CD14-positive monocyte (primary cell): ENCODE measurements around the gene TMEM135. TPM values are rescaled to one million over a fixed set of nuclear protein-coding genes. Genes with fewer than 3 reads are reported as not detected.

ENCODE experiments used
- DNase-seq, 3 donors: peaks; one replicate each; pipeline ENCODE4 v3.0.0-alpha.2; 2011 to 2022
- H2AFZ ChIP-seq: 2 replicates; pipeline ENCODE4 v1.6.0; 2012; ENCODE audit warnings: mild to moderate bottlenecking, low read depth, low read length, inconsistent platforms; ENCODE audit not compliant: insufficient read depth, poor library complexity, severe bottlenecking
- H3K27ac ChIP-seq, 2 donors: 1 replicate in 1 of 2; 2 replicates in 1 of 2; pipeline ENCODE4 v1.5.1; 2012 to 2013; ENCODE audit warnings: low read length in 2 of 2, control low read depth in 1 of 2, inconsistent platforms in 1 of 2, low read depth in 1 of 2, mild to moderate bottlenecking in 1 of 2
- H3K27me3 ChIP-seq, 2 donors: one replicate each; pipeline versions ENCODE4 v1.6.0 to v1.6.1; 2011 to 2013; ENCODE audit warnings: low read length in 2 of 2; ENCODE audit not compliant: control insufficient read depth in 2 of 2, insufficient read depth in 2 of 2
- H3K36me3 ChIP-seq, 2 donors: replicated peaks in 1 of 2; 1 replicate in 1 of 2; 2 replicates in 1 of 2; pipeline versions ENCODE4 v1.5.1 to v1.6.1; 2012 to 2013; ENCODE audit warnings: low read length in 2 of 2, control low read depth in 1 of 2, inconsistent platforms in 1 of 2, mild to moderate bottlenecking in 1 of 2; ENCODE audit not compliant: insufficient read depth in 2 of 2, control insufficient read depth in 1 of 2
- H3K4me1 ChIP-seq, 2 donors: 1 replicate in 1 of 2; 2 replicates in 1 of 2; pipeline versions ENCODE4 v1.5.1 to v1.6.1; 2012 to 2013; ENCODE audit warnings: low read length in 2 of 2, control low read depth in 1 of 2, inconsistent platforms in 1 of 2, mild to moderate bottlenecking in 1 of 2, moderate library complexity in 1 of 2; ENCODE audit not compliant: insufficient read depth in 2 of 2, control insufficient read depth in 1 of 2
- H3K4me2 ChIP-seq: replicated peaks from 2 replicates; pipeline ENCODE3; 2012; ENCODE audit warnings: low read length, moderate library complexity, mild to moderate bottlenecking; ENCODE audit not compliant: poor library complexity, severe bottlenecking; ENCODE audit errors: extremely low read depth
- H3K4me3 ChIP-seq, 3 experiments: fragments of 200-600 bp in 1 of 3; sonication (generic) in 1 of 3; replicated peaks in 1 of 3; 1 replicate in 2 of 3; 2 replicates in 1 of 3; pipeline ENCODE4 v1.5.1; 2011 to 2013; ENCODE audit warnings: low read length in 3 of 3, mild to moderate bottlenecking in 3 of 3, control low read depth in 2 of 3, low read depth in 2 of 3, inconsistent platforms in 1 of 3, moderate library complexity in 1 of 3
- H3K79me2 ChIP-seq: 2 replicates; pipeline ENCODE4 v1.6.0; 2012; ENCODE audit warnings: mild to moderate bottlenecking, control low read depth, inconsistent platforms, low read length, moderate library complexity; ENCODE audit not compliant: insufficient read depth
- H3K9ac ChIP-seq: 2 replicates; pipeline ENCODE4 v1.6.0; 2017; ENCODE audit warnings: low read length, mild to moderate bottlenecking; ENCODE audit not compliant: insufficient read depth, poor library complexity, severe bottlenecking
- H3K9me3 ChIP-seq, 2 donors: replicated peaks in 1 of 2; 1 replicate in 1 of 2; 2 replicates in 1 of 2; pipeline versions ENCODE4 v1.5.1 to v1.6.1; 2012 to 2013; ENCODE audit warnings: low read length in 2 of 2, control low read depth in 1 of 2; ENCODE audit not compliant: control insufficient read depth in 1 of 2, insufficient read depth in 1 of 2
- H4K20me1 ChIP-seq: 2 replicates; pipeline ENCODE4 v1.6.0; 2012; ENCODE audit warnings: mild to moderate bottlenecking, low read length, control low read depth, moderate library complexity; ENCODE audit not compliant: insufficient read depth
- H3K27ac Mint-ChIP-seq, 7 donors: one replicate each; pipeline ENCODE4 v1.8.0; 2020; ENCODE audit warnings: mild to moderate bottlenecking in 7 of 7, mixed read lengths in 7 of 7, moderate library complexity in 6 of 7, inconsistent platforms in 2 of 7
- H3K27me3 Mint-ChIP-seq, 3 donors: one replicate each; pipeline ENCODE4 v1.8.0; 2021 to 2022; ENCODE audit warnings: low read depth in 3 of 3, mild to moderate bottlenecking in 3 of 3, mixed read lengths in 3 of 3, moderate library complexity in 3 of 3, inconsistent platforms in 1 of 3
- H3K36me3 Mint-ChIP-seq, 2 donors: one replicate each; pipeline ENCODE4 v1.8.0; 2020; ENCODE audit warnings: mixed read lengths in 2 of 2, inconsistent platforms in 1 of 2, mild to moderate bottlenecking in 1 of 2
- H3K4me1 Mint-ChIP-seq: one replicate; pipeline ENCODE4 v1.8.0; 2020; ENCODE audit warnings: mild to moderate bottlenecking, mixed read lengths
- H3K4me3 Mint-ChIP-seq, 2 donors: one replicate each; pipeline ENCODE4 v1.8.0; 2020; ENCODE audit warnings: mild to moderate bottlenecking in 2 of 2, mixed read lengths in 2 of 2, moderate library complexity in 1 of 2
- H3K9me3 Mint-ChIP-seq, 7 donors: one replicate each; pipeline ENCODE4 v1.8.0; 2020 to 2022; ENCODE audit warnings: mixed read lengths in 7 of 7, mild to moderate bottlenecking in 6 of 7, moderate library complexity in 6 of 7, inconsistent platforms in 2 of 7
- WGBS: methylation state at CpG from one replicate; pipeline ENCODE4 v1.1.5; 2013; ENCODE audit warnings: missing lambda C conversion rate; ENCODE audit not compliant: insufficient coverage; 5-methylcytosine and 5-hydroxymethylcytosine counted together
- intact Hi-C, 2 donors: fragments of 100-400 bp; cut with micrococcal nuclease; formaldehyde crosslinking; loops; one replicate each; pipeline versions ENCODE4 v1.15.0 to v1.15.1; 2023
- polyA plus RNA-seq, 3 donors: library from polyadenylated mRNA; depleted of rRNA in 1 of 3; unstranded in 2 of 3; stranded (reverse) in 1 of 3; fragments of 300-500 nt in 2 of 3; fragments of >200 nt in 1 of 3; fragmentation: Illumina TruSeq in 2 of 3; gene quantifications; 1 replicate in 2 of 3; 2 replicates in 1 of 3; pipeline ENCODE4 v1.2.3, GENCODE V29; 2012 to 2021
- TF ChIP-seq, protein P1 (sequence below): fragments of 200-600 bp; IDR thresholded peaks from one replicate; pipeline ENCODE4 v1.8.0; 2022; ENCODE audit warnings: antibody characterized with exemption, mild to moderate bottlenecking

The TMEM135 gene
- polyA plus RNA-seq, 3 donors = 2.7 to 8.4 (median 5.9) TPM

DNA sequence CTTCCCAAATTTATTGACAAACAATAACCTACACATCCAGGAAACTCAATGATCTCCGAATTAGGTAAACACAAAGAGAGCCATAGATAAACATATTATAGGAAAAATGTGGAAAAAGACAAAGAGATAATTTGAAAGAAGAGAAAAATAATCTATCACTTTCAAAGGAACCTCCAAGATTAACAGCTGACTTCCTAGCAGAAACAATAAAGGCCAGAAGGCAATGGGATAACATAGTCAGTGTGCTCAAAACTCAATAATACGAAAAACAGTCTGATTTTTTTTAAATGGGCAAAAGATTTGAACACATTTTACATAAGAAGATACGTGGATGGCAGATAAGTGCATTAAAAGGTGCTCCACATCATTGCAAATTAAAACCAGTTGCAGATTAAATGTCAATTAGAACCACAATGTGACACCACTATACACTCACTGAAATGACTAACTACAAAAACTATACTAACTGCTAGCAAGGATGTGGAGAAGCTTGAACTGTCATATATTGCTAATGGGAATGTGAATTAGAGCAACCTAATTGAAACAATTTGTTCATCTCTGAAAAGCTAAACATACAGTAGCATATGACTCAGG is 300.4 kb downstream of the TMEM135 start:
- H3K27ac ChIP-seq = no peak overlapping the region
- no peaks in the 10 kb centered on the region for H3K4me1 ChIP-seq
- peaks cover 8 to 33% (median 13%) of the 10 kb centered on the region in 7 donors for H3K9me3 Mint-ChIP-seq
- H3K4me3 ChIP-seq = no peak overlapping the region
- TF ChIP-seq, protein P1, sequence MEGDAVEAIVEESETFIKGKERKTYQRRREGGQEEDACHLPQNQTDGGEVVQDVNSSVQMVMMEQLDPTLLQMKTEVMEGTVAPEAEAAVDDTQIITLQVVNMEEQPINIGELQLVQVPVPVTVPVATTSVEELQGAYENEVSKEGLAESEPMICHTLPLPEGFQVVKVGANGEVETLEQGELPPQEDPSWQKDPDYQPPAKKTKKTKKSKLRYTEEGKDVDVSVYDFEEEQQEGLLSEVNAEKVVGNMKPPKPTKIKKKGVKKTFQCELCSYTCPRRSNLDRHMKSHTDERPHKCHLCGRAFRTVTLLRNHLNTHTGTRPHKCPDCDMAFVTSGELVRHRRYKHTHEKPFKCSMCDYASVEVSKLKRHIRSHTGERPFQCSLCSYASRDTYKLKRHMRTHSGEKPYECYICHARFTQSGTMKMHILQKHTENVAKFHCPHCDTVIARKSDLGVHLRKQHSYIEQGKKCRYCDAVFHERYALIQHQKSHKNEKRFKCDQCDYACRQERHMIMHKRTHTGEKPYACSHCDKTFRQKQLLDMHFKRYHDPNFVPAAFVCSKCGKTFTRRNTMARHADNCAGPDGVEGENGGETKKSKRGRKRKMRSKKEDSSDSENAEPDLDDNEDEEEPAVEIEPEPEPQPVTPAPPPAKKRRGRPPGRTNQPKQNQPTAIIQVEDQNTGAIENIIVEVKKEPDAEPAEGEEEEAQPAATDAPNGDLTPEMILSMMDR = no peak
- H3K9me3 ChIP-seq = peaks cover 12 to 27% of the 10 kb centered on the region in 2 donors
- H3K36me3 ChIP-seq = no peaks in the 10 kb centered on the region
- H3K36me3 Mint-ChIP-seq = no peaks in the 10 kb centered on the region
- WGBS = no CpG with 5 or more reads among the region's 3 CpGs
- intact Hi-C loops = no loop called here
- DNase-seq = no peak
- peaks cover 0 to 4% (median 0%) of the 10 kb centered on the region in 3 donors for H3K27me3 Mint-ChIP-seq
- H3K27ac Mint-ChIP-seq = no peak overlapping the region
- no peak overlapping the region for H2AFZ ChIP-seq
- no peaks in the 10 kb centered on the region for H4K20me1 ChIP-seq
- no peaks in the 10 kb centered on the region for H3K27me3 ChIP-seq
- no peak overlapping the region for H3K4me2 ChIP-seq
- H3K79me2 ChIP-seq = no peaks in the 10 kb centered on the region
- H3K9ac ChIP-seq = no peak overlapping the region
- no peak overlapping the region for H3K4me3 Mint-ChIP-seq
- no peaks in the 10 kb centered on the region for H3K4me1 Mint-ChIP-seq

DNA sequence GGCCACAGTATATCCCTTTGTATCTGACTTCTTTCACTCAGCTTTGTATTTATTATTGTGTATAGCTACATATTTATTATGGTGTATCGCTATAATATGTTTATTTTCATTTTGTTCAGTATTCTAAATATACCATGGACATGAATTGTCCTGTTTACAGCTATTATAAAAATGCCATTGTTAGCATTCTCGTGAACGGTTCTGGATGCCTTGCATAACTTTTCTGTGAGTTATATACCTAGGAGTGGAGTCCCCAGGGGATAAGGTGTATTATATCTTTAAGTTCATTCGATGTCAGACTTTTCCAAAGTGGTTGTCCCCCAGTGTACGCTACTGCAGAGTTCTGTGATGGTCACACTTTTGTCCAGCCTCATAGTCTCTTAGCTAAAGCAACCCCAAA is 301.7 kb downstream of the TMEM135 start:
- 75% methylated on average over 3 of the region's 5 CpGs for WGBS
- TF ChIP-seq, protein P1 = no peak
- H3K4me1 ChIP-seq = no peaks in the 10 kb centered on the region

More for the DNA sequence above, 301.7 kb downstream of the TMEM135 start:
- no peaks in the 10 kb centered on the region for H3K36me3 Mint-ChIP-seq
- Histone ChIP-seq H3K27me3 (no peaks in the 10 kb centered on the region), H3K36me3 (no peaks in the 10 kb centered on the region), H2AFZ (no peak overlapping the region), H3K9me3 (peaks cover 12 to 27% of the 10 kb centered on the region in 2 donors), H4K20me1 (no peaks in the 10 kb centered on the region), H3K4me2 (no peak overlapping the region), H3K9ac (no peak overlapping the region), H3K27ac (no peak overlapping the region), H3K4me3 (no peak overlapping the region), H3K79me2 (no peaks in the 10 kb centered on the region)
- H3K27me3 Mint-ChIP-seq = peaks cover 0 to 2% (median 0%) of the 10 kb centered on the region in 3 donors
- DNase-seq = no peak
- intact Hi-C loops = no loop called here
- peaks cover 8 to 33% (median 13%) of the 10 kb centered on the region in 7 donors for H3K9me3 Mint-ChIP-seq
- H3K4me1 Mint-ChIP-seq = no peaks in the 10 kb centered on the region
- no peak overlapping the region for H3K27ac Mint-ChIP-seq
- no peak overlapping the region for H3K4me3 Mint-ChIP-seq
